Measurements from ENCODE around the gene CBR1.

DNA sequence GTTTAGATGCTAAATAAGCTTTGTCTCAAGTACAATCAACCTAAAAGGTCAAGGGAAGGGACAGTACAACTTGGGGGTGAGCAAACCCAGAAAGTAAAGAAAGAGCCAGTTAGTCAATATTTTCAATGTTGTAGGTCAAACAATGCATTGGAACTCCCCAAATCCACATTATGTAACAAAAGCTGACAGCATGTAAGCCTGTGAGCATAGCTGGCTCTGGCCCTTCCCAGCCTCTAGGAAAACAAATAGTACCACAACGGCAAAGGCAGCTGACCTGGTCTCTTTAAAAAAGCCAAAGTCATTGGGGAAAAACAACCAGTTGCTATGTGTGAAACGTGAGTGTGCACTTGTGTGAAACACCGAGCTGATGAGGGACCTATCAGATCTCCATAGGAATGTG, 3.4 kb downstream of the CBR1 start:
- no peak for TF ChIP-seq CTCF (IDR thresholded peaks at IDR 0.05)
- no peak for TF ChIP-seq POLR2A (IDR thresholded peaks at IDR 0.05)

All from testis (tissue), 2 donors.